HepG2 (cell line): ENCODE measurements around the gene FOXS1. TPM values are rescaled to one million over a fixed set of nuclear protein-coding genes. Genes with fewer than 3 reads are reported as not detected.

Source experiments
- ATF7-NPFF ChIP-seq: sonication (generic); formaldehyde crosslinking; IDR thresholded peaks from 2 replicates; pipeline ENCODE4 v1.8.1; 2023; ENCODE audit warnings: mild to moderate bottlenecking, low read depth, missing genetic modification reagents, moderate library complexity
- ATM ChIP-seq: fragments of 450-650 bp; IDR thresholded peaks from 2 replicates; pipeline ENCODE4 v1.7.1; 2017; ENCODE audit warnings: mild to moderate bottlenecking, borderline replicate concordance
- DNMT1 ChIP-seq: sonication (generic); formaldehyde crosslinking; IDR thresholded peaks from 2 replicates; pipeline ENCODE4 v1.5.1; 2020; ENCODE audit warnings: mild to moderate bottlenecking, missing genetic modification reagents
- KAT8 ChIP-seq: IDR thresholded peaks from 2 replicates; pipeline ENCODE4 v1.6.1; 2016; ENCODE audit warnings: missing genetic modification reagents, missing compliant biosample characterization
- KDM4B ChIP-seq: sonication (generic); formaldehyde crosslinking; IDR thresholded peaks from 2 replicates; pipeline ENCODE4 v1.4.0; 2020; ENCODE audit warnings: missing genetic modification reagents
- NR2C2 ChIP-seq: sonication (generic); formaldehyde crosslinking; IDR thresholded peaks from 2 replicates; pipeline ENCODE4 v1.4.0; 2020; ENCODE audit warnings: missing genetic modification reagents, mild to moderate bottlenecking, moderate library complexity, borderline replicate concordance
- RFX1 ChIP-seq: fragments of 450-650 bp; IDR thresholded peaks from 2 replicates; pipeline ENCODE4 v1.6.1; 2017
- SRY ChIP-seq: sonication (generic); formaldehyde crosslinking; IDR thresholded peaks from 2 replicates; pipeline ENCODE4 v1.8.0; 2022; ENCODE audit warnings: mild to moderate bottlenecking, missing genetic modification reagents
- TBX3 ChIP-seq: fragments of 450-650 bp; IDR thresholded peaks from 2 replicates; pipeline ENCODE4 v1.6.1; 2017; ENCODE audit warnings: antibody characterized with exemption, mild to moderate bottlenecking, inconsistent platforms, borderline replicate concordance
- YEATS4 ChIP-seq: sonication (generic); formaldehyde crosslinking; IDR thresholded peaks from 2 replicates; pipeline ENCODE4 v1.4.0; 2020; ENCODE audit warnings: missing genetic modification reagents, borderline replicate concordance
- ZBTB37 ChIP-seq: sonication (generic); formaldehyde crosslinking; IDR thresholded peaks from 2 replicates; pipeline ENCODE4 v1.4.0; 2020; ENCODE audit warnings: mild to moderate bottlenecking, missing genetic modification reagents
- ZNF761 ChIP-seq: sonication (generic); formaldehyde crosslinking; conservative IDR thresholded peaks from 2 replicates; pipeline ENCODE4 v1.4.0; 2020; ENCODE audit warnings: mild to moderate bottlenecking, missing genetic modification reagents
- polyA plus RNA-seq, 8 experiments: library from polyadenylated mRNA; depleted of rRNA in 3 of 8; stranded (reverse) in 7 of 8; unstranded in 1 of 8; fragments of >200 nt; fragmentation: Illumina TruSeq in 4 of 8; extraction: Trizol in 4 of 8; gene quantifications; 2 replicates each; pipeline versions ENCODE4 v1.2.1 to v1.2.3, GENCODE V29; 2011 to 2016; ENCODE audit warnings: low read depth in 4 of 8, missing spikeins in 1 of 8, mixed read lengths in 1 of 8; ENCODE audit not compliant: insufficient read depth in 1 of 8
- total RNA-seq, 5 experiments: library from RNA; depleted of rRNA; stranded (reverse); fragments of >200 nt; fragmentation: Illumina TruSeq; extraction: Trizol; gene quantifications; 2 replicates each; pipeline ENCODE4 v1.2.3, GENCODE V29; 2016; ENCODE audit warnings: low read depth in 1 of 5
- TF ChIP-seq, protein P1 (sequence below): IDR thresholded peaks from 2 replicates; pipeline ENCODE4 v1.6.1; 2016; ENCODE audit warnings: low read depth, missing genetic modification reagents, missing compliant biosample characterization
- TF ChIP-seq, protein P2 (sequence below): sonication (generic); formaldehyde crosslinking; IDR thresholded peaks from 2 replicates; pipeline ENCODE4 v1.4.0; 2020; ENCODE audit warnings: low read depth, mild to moderate bottlenecking, missing genetic modification reagents
- TF ChIP-seq, protein P3 (sequence below): IDR thresholded peaks from 2 replicates; pipeline ENCODE4 v1.6.1; 2016; ENCODE audit warnings: low read depth, borderline replicate concordance
- TF ChIP-seq, protein P4 (sequence below): sonication (generic); formaldehyde crosslinking; conservative IDR thresholded peaks from 2 replicates; pipeline ENCODE4 v1.4.0; 2020; ENCODE audit warnings: mild to moderate bottlenecking, missing genetic modification reagents, moderate library complexity

FOXS1 gene
- total and polyA plus RNA-seq, 2 of the 13 experiments (the other 11 are each of a cell fraction or from before 2014, with no cell fraction given): not detected

- TF ChIP-seq, protein P1, sequence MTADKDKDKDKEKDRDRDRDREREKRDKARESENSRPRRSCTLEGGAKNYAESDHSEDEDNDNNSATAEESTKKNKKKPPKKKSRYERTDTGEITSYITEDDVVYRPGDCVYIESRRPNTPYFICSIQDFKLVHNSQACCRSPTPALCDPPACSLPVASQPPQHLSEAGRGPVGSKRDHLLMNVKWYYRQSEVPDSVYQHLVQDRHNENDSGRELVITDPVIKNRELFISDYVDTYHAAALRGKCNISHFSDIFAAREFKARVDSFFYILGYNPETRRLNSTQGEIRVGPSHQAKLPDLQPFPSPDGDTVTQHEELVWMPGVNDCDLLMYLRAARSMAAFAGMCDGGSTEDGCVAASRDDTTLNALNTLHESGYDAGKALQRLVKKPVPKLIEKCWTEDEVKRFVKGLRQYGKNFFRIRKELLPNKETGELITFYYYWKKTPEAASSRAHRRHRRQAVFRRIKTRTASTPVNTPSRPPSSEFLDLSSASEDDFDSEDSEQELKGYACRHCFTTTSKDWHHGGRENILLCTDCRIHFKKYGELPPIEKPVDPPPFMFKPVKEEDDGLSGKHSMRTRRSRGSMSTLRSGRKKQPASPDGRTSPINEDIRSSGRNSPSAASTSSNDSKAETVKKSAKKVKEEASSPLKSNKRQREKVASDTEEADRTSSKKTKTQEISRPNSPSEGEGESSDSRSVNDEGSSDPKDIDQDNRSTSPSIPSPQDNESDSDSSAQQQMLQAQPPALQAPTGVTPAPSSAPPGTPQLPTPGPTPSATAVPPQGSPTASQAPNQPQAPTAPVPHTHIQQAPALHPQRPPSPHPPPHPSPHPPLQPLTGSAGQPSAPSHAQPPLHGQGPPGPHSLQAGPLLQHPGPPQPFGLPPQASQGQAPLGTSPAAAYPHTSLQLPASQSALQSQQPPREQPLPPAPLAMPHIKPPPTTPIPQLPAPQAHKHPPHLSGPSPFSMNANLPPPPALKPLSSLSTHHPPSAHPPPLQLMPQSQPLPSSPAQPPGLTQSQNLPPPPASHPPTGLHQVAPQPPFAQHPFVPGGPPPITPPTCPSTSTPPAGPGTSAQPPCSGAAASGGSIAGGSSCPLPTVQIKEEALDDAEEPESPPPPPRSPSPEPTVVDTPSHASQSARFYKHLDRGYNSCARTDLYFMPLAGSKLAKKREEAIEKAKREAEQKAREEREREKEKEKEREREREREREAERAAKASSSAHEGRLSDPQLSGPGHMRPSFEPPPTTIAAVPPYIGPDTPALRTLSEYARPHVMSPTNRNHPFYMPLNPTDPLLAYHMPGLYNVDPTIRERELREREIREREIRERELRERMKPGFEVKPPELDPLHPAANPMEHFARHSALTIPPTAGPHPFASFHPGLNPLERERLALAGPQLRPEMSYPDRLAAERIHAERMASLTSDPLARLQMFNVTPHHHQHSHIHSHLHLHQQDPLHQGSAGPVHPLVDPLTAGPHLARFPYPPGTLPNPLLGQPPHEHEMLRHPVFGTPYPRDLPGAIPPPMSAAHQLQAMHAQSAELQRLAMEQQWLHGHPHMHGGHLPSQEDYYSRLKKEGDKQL (CRISPR knock-in tag): 0 out of 2 replicates have a peak, but pooled peaks have one; percentile 34
- TF ChIP-seq, protein P2, sequence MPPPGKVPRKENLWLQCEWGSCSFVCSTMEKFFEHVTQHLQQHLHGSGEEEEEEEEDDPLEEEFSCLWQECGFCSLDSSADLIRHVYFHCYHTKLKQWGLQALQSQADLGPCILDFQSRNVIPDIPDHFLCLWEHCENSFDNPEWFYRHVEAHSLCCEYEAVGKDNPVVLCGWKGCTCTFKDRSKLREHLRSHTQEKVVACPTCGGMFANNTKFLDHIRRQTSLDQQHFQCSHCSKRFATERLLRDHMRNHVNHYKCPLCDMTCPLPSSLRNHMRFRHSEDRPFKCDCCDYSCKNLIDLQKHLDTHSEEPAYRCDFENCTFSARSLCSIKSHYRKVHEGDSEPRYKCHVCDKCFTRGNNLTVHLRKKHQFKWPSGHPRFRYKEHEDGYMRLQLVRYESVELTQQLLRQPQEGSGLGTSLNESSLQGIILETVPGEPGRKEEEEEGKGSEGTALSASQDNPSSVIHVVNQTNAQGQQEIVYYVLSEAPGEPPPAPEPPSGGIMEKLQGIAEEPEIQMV (CRISPR knock-in tag): no peak
- no peak for TF ChIP-seq ZBTB37
- peak; percentile 60; the same call in 1 of the 2 replicates for TF ChIP-seq KDM4B
- no peak for TF ChIP-seq TBX3
- peak; percentile 94; the same call in 1 of the 2 replicates for TF ChIP-seq DNMT1
- TF ChIP-seq ATM: no peak
- peak; percentile 59 for TF ChIP-seq NR2C2
- TF ChIP-seq KAT8 (CRISPR knock-in tag): no peak
- TF ChIP-seq ATF7-NPFF (CRISPR knock-in tag): peak; percentile 77; the same call in 1 of the 2 replicates
- no peak for TF ChIP-seq SRY (CRISPR knock-in tag)
- TF ChIP-seq, protein P3, sequence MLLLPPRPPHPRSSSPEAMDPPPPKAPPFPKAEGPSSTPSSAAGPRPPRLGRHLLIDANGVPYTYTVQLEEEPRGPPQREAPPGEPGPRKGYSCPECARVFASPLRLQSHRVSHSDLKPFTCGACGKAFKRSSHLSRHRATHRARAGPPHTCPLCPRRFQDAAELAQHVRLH (CRISPR knock-in tag): no peak
- peak; percentile 81; the same call in 1 of the 2 replicates for TF ChIP-seq ZNF761 (CRISPR knock-in tag)
- TF ChIP-seq, protein P4, sequence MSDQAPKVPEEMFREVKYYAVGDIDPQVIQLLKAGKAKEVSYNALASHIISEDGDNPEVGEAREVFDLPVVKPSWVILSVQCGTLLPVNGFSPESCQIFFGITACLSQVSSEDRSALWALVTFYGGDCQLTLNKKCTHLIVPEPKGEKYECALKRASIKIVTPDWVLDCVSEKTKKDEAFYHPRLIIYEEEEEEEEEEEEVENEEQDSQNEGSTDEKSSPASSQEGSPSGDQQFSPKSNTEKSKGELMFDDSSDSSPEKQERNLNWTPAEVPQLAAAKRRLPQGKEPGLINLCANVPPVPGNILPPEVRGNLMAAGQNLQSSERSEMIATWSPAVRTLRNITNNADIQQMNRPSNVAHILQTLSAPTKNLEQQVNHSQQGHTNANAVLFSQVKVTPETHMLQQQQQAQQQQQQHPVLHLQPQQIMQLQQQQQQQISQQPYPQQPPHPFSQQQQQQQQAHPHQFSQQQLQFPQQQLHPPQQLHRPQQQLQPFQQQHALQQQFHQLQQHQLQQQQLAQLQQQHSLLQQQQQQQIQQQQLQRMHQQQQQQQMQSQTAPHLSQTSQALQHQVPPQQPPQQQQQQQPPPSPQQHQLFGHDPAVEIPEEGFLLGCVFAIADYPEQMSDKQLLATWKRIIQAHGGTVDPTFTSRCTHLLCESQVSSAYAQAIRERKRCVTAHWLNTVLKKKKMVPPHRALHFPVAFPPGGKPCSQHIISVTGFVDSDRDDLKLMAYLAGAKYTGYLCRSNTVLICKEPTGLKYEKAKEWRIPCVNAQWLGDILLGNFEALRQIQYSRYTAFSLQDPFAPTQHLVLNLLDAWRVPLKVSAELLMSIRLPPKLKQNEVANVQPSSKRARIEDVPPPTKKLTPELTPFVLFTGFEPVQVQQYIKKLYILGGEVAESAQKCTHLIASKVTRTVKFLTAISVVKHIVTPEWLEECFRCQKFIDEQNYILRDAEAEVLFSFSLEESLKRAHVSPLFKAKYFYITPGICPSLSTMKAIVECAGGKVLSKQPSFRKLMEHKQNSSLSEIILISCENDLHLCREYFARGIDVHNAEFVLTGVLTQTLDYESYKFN (CRISPR knock-in tag): peak; percentile 24; the same call in 1 of the 2 replicates
- peak; percentile 30; the same call in 1 of the 2 replicates for TF ChIP-seq YEATS4 (CRISPR knock-in tag)
- no peak for TF ChIP-seq RFX1
Measured at GRCh38 chr20:31861385-31862156, 16.2 kb upstream of the FOXS1 start (continued).
